ENCODE measurements around the gene NIBAN1. TPM values are rescaled to one million over a fixed set of nuclear protein-coding genes. Genes with fewer than 3 reads are reported as not detected.

Gene NIBAN1
- total RNA-seq, 1 donor, result 26.3 TPM

DNA sequence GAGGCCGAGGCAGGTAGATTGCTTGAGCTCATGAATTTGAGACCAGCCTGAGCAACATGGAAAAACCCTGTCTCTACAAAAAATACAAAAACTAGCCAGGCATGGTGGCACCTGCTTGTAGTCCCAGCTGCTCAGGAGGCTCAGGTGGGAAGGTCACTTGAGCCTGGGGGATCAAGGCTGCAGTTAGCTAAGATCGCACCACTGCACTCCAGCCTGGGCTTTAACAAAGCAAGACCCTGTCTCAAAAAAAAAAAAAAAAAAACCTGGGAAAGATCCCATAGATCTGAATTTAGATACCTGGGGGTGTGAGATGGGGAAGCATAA is 32.9 kb downstream of the NIBAN1 start:
- Histone ChIP-seq H3K4me3 (ENCODE audit: low read length) (no peak overlapping the region), H3K4me1 (ENCODE audit: insufficient read depth, low read length) (peaks cover 23% of the 10 kb centered on the region), H3K9me3 (ENCODE audit: low read depth, low read length) (no peaks in the 10 kb centered on the region), H3K27me3 (ENCODE audit: insufficient read depth, low read length) (no peaks in the 10 kb centered on the region)

DNA sequence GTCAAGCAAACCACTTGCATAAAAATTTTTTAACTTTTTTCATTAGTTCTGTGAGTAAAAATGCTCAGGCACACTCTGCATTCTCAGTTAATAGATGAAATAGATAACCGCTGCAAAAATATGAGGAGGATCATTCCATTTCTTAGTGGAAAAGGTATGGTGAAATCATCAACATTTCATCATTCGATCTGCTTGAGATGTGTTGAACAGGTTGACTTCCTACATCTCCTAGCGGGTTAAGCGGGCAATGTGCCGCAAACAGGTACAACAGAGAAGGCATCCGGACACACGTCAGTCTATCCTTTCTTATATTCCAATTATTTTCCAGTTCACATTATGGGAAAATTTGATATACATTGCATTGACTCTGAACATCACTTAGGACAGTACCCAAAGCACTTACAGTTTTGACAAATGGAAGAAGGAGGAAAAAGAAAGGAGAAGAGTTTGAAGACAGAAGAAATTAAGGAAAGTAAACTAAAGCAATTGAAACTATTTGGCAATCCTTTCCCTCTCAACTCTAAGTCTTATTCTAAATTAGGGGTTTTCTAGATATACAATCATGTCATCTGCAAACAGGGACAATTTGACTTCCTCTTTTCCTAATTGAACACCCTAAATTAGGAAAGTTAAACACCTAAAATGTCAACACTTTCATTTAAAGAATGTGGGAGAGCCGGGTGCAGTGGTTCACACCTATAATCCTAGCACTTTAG is 33.5 kb downstream of the NIBAN1 start:
- H3K9me3 ChIP-seq (ENCODE audit: low read depth, low read length), result no peaks in the 10 kb centered on the region
- H3K4me3 ChIP-seq (ENCODE audit: low read length), result no peak overlapping the region
- no peaks in the 10 kb centered on the region for H3K27me3 ChIP-seq (ENCODE audit: insufficient read depth, low read length)
- peaks cover 18% of the 10 kb centered on the region for H3K4me1 ChIP-seq (ENCODE audit: insufficient read depth, low read length)

DNA sequence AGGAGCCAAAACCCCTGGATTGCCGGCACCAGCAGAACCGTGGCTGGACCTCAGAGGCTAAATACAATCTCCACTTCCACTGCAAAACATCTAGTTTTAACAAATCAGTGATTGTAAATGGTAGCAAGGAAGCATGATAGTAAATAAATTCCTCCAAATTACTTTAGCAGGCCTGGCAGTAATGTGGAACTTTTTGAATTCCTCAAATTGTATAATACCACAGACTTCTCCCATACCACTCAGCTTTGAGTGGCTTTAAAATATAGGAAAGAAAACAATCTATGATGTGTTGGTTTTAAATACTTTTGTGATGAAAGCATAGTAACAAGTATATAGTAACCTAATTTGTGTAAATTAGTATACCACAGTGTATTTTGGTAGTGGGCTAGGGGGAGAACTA is 34.1 kb downstream of the NIBAN1 start:
- H3K4me3 ChIP-seq (ENCODE audit: low read length), result no peak overlapping the region
- H3K9me3 ChIP-seq (ENCODE audit: low read depth, low read length), result no peaks in the 10 kb centered on the region
- no peaks in the 10 kb centered on the region for H3K27me3 ChIP-seq (ENCODE audit: insufficient read depth, low read length)
- H3K4me1 ChIP-seq (ENCODE audit: insufficient read depth, low read length), result peaks cover 12% of the 10 kb centered on the region

DNA sequence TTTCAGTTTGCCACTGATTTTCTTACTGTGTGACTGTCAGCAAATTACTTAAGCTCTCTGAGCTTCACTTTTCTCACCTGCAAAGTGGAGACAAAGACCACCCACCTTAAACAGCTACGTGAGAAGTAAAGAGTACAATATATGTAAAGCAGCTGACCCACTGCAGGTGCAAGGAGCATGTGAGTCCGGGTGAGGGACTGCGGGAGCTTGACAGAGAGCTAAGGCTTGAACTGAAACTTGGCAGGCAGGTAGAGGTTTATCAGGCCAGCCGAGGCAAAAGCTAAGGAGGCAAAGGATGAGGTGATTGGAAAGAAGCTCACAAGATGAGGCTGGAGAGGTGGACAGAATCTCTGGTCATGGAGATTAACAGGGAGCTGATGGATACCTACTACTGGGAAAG is 36.6 kb downstream of the NIBAN1 start:
- H3K4me3 ChIP-seq (ENCODE audit: low read length), result no peak overlapping the region
- no peaks in the 10 kb centered on the region for H3K27me3 ChIP-seq (ENCODE audit: insufficient read depth, low read length)
- no peaks in the 10 kb centered on the region for H3K9me3 ChIP-seq (ENCODE audit: low read depth, low read length)
- H3K4me1 ChIP-seq (ENCODE audit: insufficient read depth, low read length), result no peaks in the 10 kb centered on the region

DNA sequence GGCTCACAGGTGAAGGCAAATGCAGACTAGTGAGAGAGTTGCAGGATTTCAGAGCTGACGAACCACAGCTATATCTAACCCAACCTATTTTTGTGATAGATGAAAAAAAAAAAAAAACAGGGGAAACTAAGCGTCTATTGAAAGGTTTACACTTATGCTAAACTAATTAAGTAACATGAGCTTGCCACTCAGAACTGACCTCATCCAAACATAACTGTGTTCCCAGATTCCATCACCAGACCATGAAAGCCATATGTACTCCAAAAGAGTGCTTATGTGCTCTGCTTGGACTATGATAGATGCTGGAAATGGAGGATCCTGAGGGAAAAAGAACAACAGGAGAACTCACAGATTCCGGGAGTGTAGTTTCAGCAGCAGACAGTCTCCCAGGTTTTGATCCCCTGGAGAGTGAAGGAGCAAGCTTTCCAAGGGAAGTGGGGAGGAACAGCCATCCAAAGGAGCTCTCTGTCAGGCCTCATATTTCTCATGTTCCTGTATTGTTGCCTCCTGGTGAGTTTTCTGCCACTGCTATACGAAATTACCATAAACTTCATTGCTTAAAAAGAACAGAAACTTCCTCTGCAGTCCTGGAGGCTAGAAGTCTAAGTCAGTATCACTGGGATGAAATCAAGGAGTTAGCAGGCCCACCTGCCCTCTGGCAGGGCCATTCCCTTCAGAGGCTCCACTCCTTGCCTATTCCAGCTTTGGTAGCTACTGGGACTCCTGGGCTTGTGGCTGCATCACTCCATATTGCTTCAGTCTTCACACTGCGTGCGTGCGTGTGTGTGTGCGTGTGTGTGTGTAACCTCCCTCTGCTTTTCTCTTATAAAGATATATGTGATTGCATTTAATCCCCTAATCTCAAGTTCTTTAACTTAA is 38.1 kb downstream of the NIBAN1 start:
- Histone ChIP-seq H3K27me3 (ENCODE audit: insufficient read depth, low read length) (no peaks in the 10 kb centered on the region), H3K9me3 (ENCODE audit: low read depth, low read length) (no peaks in the 10 kb centered on the region), H3K4me1 (ENCODE audit: insufficient read depth, low read length) (no peaks in the 10 kb centered on the region), H3K4me3 (ENCODE audit: low read length) (no peak overlapping the region)

DNA sequence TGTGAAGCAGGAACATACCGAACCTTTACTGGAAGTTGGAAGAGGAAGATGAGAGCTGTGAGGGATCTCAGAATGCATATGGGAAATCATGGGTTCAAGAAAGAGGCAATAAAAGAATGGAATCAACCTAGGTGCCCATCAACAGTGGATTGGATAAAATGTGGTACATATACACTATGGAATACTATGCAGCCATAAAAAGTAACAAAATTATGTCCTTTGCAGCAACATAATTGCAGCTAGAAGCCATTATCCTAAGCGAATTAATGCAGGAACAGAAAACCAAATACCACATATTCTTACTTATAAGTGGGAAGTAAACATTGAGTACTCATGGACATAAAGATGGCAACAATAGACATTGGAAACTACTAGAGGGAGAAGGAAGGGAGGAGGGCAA is 40.4 kb downstream of the NIBAN1 start:
- Histone ChIP-seq H3K9me3 (ENCODE audit: low read depth, low read length) (no peaks in the 10 kb centered on the region), H3K27me3 (ENCODE audit: insufficient read depth, low read length) (no peaks in the 10 kb centered on the region), H3K4me1 (ENCODE audit: insufficient read depth, low read length) (peaks cover 16% of the 10 kb centered on the region), H3K4me3 (ENCODE audit: low read length) (no peak overlapping the region)

DNA sequence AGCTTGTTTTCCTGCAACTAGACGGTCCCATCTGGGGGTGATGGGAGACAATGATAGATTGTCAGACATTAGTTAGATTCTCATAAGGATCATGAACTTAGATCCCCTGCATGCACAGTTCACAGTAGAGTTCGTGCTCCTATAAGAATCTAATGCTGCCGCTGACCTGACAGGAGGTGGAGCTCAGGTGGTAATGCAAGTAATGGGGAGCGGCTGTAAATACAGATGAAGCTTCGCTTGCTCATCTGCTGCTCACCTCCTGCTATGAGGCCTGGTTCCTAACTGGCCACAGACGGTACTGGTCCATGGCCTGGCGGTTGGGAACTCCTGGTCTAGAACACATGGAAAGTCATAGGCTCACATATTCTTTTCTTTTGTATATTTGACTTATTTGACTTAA is 42.0 kb downstream of the NIBAN1 start:
- Histone ChIP-seq H3K27me3 (ENCODE audit: insufficient read depth, low read length) (no peaks in the 10 kb centered on the region), H3K4me3 (ENCODE audit: low read length) (no peak overlapping the region), H3K9me3 (ENCODE audit: low read depth, low read length) (no peaks in the 10 kb centered on the region), H3K4me1 (ENCODE audit: insufficient read depth, low read length) (peaks cover 16% of the 10 kb centered on the region)

DNA sequence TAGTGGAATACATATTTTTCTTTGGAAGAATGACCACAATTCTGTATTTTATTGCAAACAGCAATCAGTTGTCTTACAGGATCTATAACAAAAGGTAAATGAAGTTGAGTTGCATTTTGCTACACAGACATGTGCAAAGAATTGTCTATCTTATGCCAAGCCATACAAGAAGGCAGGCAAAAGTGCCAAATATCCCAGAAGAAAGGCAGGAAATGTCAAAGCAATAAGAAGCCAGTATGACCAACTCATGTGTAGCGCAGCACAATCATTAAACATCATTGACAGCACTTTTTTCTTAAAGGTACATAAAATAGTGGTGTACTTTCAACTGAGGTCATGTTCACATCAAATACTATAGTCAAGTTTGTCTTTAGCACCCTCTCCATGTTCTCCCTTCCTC is 42.7 kb downstream of the NIBAN1 start:
- Histone ChIP-seq H3K9me3 (ENCODE audit: low read depth, low read length) (no peaks in the 10 kb centered on the region), H3K4me3 (ENCODE audit: low read length) (no peak overlapping the region), H3K27me3 (ENCODE audit: insufficient read depth, low read length) (no peaks in the 10 kb centered on the region), H3K4me1 (ENCODE audit: insufficient read depth, low read length) (peaks cover 16% of the 10 kb centered on the region)

DNA sequence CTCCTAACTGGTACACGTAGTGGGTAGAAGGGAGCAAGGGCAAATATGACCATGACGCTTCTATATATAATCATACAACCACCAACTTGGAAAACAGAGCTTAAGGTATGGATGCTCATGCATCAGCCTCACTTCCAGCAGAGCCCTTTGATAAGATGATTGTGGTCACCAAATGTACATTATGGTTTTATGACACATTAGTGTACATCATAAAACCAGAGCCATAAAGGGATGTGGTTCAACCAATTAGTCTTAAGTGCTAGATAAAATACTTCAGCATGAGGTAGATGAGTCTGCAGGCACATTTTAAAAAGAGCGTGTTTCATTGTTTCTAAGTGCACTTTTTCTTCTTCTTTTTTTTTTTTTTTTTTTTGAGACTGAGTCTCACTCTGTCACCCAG is 43.7 kb downstream of the NIBAN1 start:
- Histone ChIP-seq H3K27me3 (ENCODE audit: insufficient read depth, low read length) (no peaks in the 10 kb centered on the region), H3K4me1 (ENCODE audit: insufficient read depth, low read length) (peaks cover 16% of the 10 kb centered on the region), H3K9me3 (ENCODE audit: low read depth, low read length) (no peaks in the 10 kb centered on the region), H3K4me3 (ENCODE audit: low read length) (no peak overlapping the region)

DNA sequence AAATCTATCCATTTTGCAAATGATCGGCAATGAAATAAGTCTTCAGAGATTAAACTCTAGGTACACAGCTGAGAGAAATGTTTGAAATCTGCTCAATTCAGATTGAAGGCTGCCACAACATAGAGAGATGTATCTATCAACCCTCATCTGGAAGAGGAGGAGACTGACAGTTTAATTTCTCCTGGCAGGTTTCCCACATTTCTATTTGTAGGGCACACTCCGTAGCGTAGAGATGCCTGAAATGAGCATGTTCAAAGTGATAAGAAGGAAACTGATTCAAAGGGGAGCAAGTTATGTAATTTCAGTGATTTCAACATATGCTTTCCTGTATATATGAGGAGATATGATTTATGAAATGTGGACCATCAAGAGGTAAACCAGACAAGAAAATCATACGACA is 44.1 kb downstream of the NIBAN1 start:
- peaks cover 16% of the 10 kb centered on the region for H3K4me1 ChIP-seq (ENCODE audit: insufficient read depth, low read length)
- H3K27me3 ChIP-seq (ENCODE audit: insufficient read depth, low read length), result no peaks in the 10 kb centered on the region
- H3K9me3 ChIP-seq (ENCODE audit: low read depth, low read length), result no peaks in the 10 kb centered on the region
- H3K4me3 ChIP-seq (ENCODE audit: low read length), result no peak overlapping the region

DNA sequence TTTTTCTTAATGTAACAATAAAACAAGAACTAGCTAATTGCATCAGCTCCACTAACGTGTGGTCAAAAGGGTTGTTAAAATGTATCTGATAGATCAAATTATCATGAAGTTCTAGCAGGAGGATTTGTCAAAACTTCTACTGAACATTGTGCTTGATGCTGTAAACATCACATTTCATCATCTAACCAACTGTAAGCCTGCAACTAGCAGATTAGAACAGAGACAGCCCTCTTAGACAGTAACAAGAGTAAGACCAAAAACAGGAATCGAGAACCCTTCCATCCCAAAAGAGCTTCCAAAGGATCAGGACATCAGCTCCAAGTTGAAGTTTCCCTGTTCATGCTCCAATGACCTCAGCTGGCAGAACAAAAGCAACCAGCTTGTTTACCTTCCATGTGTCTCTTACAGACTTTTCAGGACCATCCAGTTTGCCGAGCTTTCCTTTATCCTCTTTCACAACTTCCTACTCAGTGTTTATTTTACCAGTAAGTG is 44.6 kb downstream of the NIBAN1 start:
- no peak overlapping the region for H3K4me3 ChIP-seq (ENCODE audit: low read length)
- no peaks in the 10 kb centered on the region for H3K27me3 ChIP-seq (ENCODE audit: insufficient read depth, low read length)
- peaks cover 16% of the 10 kb centered on the region for H3K4me1 ChIP-seq (ENCODE audit: insufficient read depth, low read length)
- H3K9me3 ChIP-seq (ENCODE audit: low read depth, low read length), result no peaks in the 10 kb centered on the region

DNA sequence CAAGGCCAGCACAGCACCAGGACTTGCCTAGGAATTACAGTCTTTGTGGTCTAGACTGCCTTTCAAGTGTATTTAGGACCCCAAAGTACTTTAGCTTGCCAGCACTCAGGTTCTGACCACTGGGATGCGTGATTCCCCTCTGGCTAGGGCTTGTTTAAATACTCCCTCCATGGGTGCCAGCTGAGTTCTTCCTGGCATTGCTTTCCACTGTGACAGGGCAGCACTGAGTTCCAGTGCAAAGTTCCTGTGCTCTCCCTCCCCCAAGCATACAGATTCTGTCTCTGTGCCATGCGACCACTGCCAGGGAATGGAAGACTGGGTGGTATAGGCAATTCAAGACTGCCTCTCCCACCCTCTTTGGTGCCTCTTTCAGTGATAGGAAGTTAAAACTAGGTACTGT is 45.9 kb downstream of the NIBAN1 start:
- Histone ChIP-seq H3K27me3 (ENCODE audit: insufficient read depth, low read length) (no peaks in the 10 kb centered on the region), H3K4me3 (ENCODE audit: low read length) (no peak overlapping the region), H3K9me3 (ENCODE audit: low read depth, low read length) (no peaks in the 10 kb centered on the region), H3K4me1 (ENCODE audit: insufficient read depth, low read length) (peaks cover 16% of the 10 kb centered on the region)

Other genes with a start within 250 kb of the NIBAN1 start
- 24.7 TPM for gene EDEM3, start 219.7 kb downstream of the NIBAN1 start, total RNA-seq
- 25.9 TPM for gene RNF2, start 71.0 kb upstream of the NIBAN1 start, total RNA-seq
- gene TRMT1L, start 182.4 kb upstream of the NIBAN1 start, total RNA-seq, result 3.3 TPM
- 10.9 TPM for gene SWT1, start 182.7 kb upstream of the NIBAN1 start, total RNA-seq

Data from mononuclear cell (primary cell).